Heart left ventricle (tissue), 16 donors: ENCODE data around the gene HMG20A. TPM values are rescaled to one million over a fixed set of nuclear protein-coding genes. Genes with fewer than 3 reads are reported as not detected.

ENCODE experiments used
- ATAC-seq, 4 donors: fragments of 200-7000 bp; cut with Tn5 transposase; one replicate each; pipeline ENCODE4 v1.9.1; 2020 to 2022; ENCODE audit warnings: moderate library complexity in 4 of 4, mild to moderate bottlenecking in 3 of 4, moderate number of reproducible peaks in 1 of 4
- DNase-seq, 5 donors: peaks; one replicate each; pipeline ENCODE4 v3.0.0-alpha.2; 2020
- H3K27ac ChIP-seq, 12 donors: fragments of 200-600 bp; sonication (generic) in 4 of 12; one replicate each; pipeline versions ENCODE4 v1.5.0 to v1.8.0; 2016 to 2022; ENCODE audit warnings: mild to moderate bottlenecking in 2 of 12
- H3K27me3 ChIP-seq, 9 donors: fragments of 200-600 bp; sonication (generic) in 2 of 9; one replicate each; pipeline versions ENCODE4 v1.5.1 to v1.8.0; 2016 to 2022; ENCODE audit warnings: mild to moderate bottlenecking in 3 of 9
- H3K36me3 ChIP-seq, 9 donors: fragments of 200-600 bp; sonication (generic) in 2 of 9; one replicate each; pipeline versions ENCODE4 v1.5.0 to v1.8.0; 2018 to 2022; ENCODE audit warnings: mild to moderate bottlenecking in 2 of 9
- H3K4me1 ChIP-seq, 12 donors: fragments of 200-600 bp; sonication (generic) in 4 of 12; one replicate each; pipeline versions ENCODE4 v1.5.0 to v1.8.0; 2016 to 2022; ENCODE audit warnings: mild to moderate bottlenecking in 3 of 12
- H3K4me3 ChIP-seq, 12 donors: fragments of 200-600 bp; sonication (generic) in 4 of 12; one replicate each; pipeline versions ENCODE4 v1.5.0 to v1.8.0; 2017 to 2022; ENCODE audit warnings: mild to moderate bottlenecking in 9 of 12, moderate library complexity in 4 of 12
- H3K9me3 ChIP-seq, 12 donors: fragments of 200-600 bp; sonication (generic) in 4 of 12; one replicate each; pipeline versions ENCODE4 v1.5.0 to v1.8.0; 2016 to 2022; ENCODE audit warnings: mild to moderate bottlenecking in 1 of 12
- POLR2A ChIP-seq, 2 donors: fragments of 450-650 bp; IDR thresholded peaks; one replicate each; pipeline ENCODE4 v1.6.1; 2017; ENCODE audit warnings: antibody characterized with exemption in 2 of 2, mild to moderate bottlenecking in 2 of 2, moderate library complexity in 2 of 2
- WGBS, 4 donors: extraction: QIAGEN DNeasy Blood & Tissue Kit in 2 of 4; methylation state at CpG; one replicate each; pipeline versions ENCODE4 v1.1.5 to v1.1.7; 2013 to 2018; 5-methylcytosine and 5-hydroxymethylcytosine counted together
- intact Hi-C, 10 donors: fragments of 100-400 bp; cut with DNase I; formaldehyde crosslinking; loops; one replicate each; pipeline versions ENCODE4 v1.11.1 to v1.14.2; 2022
- polyA plus RNA-seq, 2 donors: library from polyadenylated mRNA; stranded (reverse); fragments of 200-250 nt; gene quantifications; one replicate each; pipeline ENCODE4 v1.2.3, GENCODE V29; 2013
- total RNA-seq, 9 donors: library from RNA; depleted of rRNA in 2 of 9; stranded (reverse); fragments of >200 nt in 2 of 9; fragmentation: NEBNext Ultra II Directional in 3 of 9; extraction: Animal tissue kit (Norgen Biotek cat#: 25700) in 3 of 9; gene quantifications; one replicate each; pipeline versions ENCODE4 v1.1.0 to v1.2.4, GENCODE V29; 2016 to 2023
- TF ChIP-seq, protein P1 (sequence below), 12 donors: fragments of 200-600 bp; sonication (generic) in 4 of 12; IDR thresholded peaks; one replicate each; pipeline versions ENCODE4 v1.5.0 to v1.8.0; 2018 to 2022; ENCODE audit warnings: antibody characterized with exemption in 12 of 12, mild to moderate bottlenecking in 5 of 12
- donor health status: ischemic (EF 13 %, LVEDD 7.1; RV severe dilation, severe dysfunction).
- donor health status: healthy with polysubstance abuse.
- donor health status: DM: no; HTN: yes; CAD: no.
- donor health status: DM: no; HTN: no; CAD: no.
- donor health status: ischemic (EF 25% LVEDD 6.9; RV normal size, moderate dysfunction).
- donor health status: ischemic (EF 25% LVEDD 5.7; RV mildly dilated, moderate dysfunction).
- donor health status: healthy.
- donor health status: DM: yes; HTN: yes; CAD: no.
- donor health status: ischemic (EF 35%, LVEDD 5.7; RV mildly dilated, moderate dysfunction).
- donor health status: nonischemic (EF 11% LVEDD 7.7; RV severe dilation, severe dysfunction).
- donor health status: DM: yes; HTN: yes; CAD: no.
- donor health status: PGD.
- donor health status: ischemic (EF 29% LVEDD 5.4; RV normal size, mild dysfunction).
- donor health status: nonischemic (EF 23%, LVEDD 6.1; RV moderate dilation, normal function).

The HMG20A gene
- total and polyA plus RNA-seq, 11 donors = 14.8 to 54.1 (median 32.0) TPM

DNA sequence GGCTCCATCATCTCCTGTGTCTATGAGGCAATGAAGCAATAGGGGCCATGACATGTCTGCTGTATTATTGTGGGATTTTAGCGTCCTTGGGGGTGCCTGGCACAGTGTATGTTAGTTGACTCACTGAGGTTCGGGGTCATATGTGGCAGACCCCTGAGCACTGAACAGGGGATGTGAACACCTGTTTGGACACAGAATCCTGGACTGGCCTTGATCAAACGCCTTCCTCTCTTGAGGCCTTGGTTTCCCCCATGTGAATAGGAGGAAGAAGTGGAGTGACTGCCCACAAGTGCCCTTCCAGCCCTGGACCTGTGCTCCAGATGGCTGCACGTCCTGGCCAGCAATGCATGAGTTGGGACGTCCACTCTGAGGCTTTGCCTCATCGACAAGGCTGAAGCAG is 84.2 kb downstream of the HMG20A start:
- no peak for TF ChIP-seq POLR2A (IDR thresholded peaks at IDR 0.05)
- TF ChIP-seq, protein P1, sequence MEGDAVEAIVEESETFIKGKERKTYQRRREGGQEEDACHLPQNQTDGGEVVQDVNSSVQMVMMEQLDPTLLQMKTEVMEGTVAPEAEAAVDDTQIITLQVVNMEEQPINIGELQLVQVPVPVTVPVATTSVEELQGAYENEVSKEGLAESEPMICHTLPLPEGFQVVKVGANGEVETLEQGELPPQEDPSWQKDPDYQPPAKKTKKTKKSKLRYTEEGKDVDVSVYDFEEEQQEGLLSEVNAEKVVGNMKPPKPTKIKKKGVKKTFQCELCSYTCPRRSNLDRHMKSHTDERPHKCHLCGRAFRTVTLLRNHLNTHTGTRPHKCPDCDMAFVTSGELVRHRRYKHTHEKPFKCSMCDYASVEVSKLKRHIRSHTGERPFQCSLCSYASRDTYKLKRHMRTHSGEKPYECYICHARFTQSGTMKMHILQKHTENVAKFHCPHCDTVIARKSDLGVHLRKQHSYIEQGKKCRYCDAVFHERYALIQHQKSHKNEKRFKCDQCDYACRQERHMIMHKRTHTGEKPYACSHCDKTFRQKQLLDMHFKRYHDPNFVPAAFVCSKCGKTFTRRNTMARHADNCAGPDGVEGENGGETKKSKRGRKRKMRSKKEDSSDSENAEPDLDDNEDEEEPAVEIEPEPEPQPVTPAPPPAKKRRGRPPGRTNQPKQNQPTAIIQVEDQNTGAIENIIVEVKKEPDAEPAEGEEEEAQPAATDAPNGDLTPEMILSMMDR (IDR thresholded peaks at IDR 0.05) = no peak
- WGBS, 4 donors = 85 to 93% (median 90%) methylated on average over 4 to 6 of the region's 6 CpGs
- no peak for ATAC-seq
- no peak for DNase-seq
- no peak overlapping the region for H3K27ac ChIP-seq
- intact Hi-C loops = loop anchor here in 4 of 10 donors (5.0 to 10.0 kb wide), 3 partner anchors 32 to 390 kb away; no protein-coding TSS in a partner anchor
- H3K9me3 ChIP-seq = no peaks in the 10 kb centered on the region
- H3K27me3 ChIP-seq = no peaks in the 10 kb centered on the region
- H3K36me3 ChIP-seq = no peaks in the 10 kb centered on the region
- H3K4me3 ChIP-seq = no peak overlapping the region
- peaks cover 10 to 74% (median 50%) of the 10 kb centered on the region in 12 donors for H3K4me1 ChIP-seq

DNA sequence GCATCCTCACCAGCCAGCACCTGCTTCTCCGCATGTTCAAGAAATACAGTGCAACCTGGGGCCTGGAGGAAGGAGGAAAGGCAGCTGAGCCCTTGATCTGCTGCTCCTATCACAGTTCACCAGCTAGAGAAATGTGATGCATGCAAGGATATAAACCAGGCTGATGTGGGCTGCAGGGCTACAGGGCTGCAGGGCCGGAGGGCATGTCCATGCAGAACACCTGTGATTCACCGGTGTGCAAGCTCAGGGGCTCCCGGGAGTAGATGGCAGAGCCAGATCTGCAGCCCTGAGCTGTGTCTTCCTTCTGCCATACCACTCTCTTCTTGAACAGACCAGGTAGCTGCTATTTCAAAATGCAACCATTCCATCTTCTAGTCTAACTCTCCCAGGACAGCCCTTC is 84.9 kb downstream of the HMG20A start:
- 93 to 100% (median 95%) methylated on average over 1 to 4 of the region's 4 CpGs for WGBS, 4 donors
- DNase-seq (no peak), ATAC-seq (no peak)
- Histone ChIP-seq H3K4me1 (peaks cover 12 to 77% (median 57%) of the 10 kb centered on the region in 12 donors), H3K27ac (peak overlapping the region in 10 of 12 donors; percentile 87 to 98 (median 94)), H3K27me3 (no peaks in the 10 kb centered on the region), H3K9me3 (no peaks in the 10 kb centered on the region), H3K4me3 (no peak overlapping the region), H3K36me3 (no peaks in the 10 kb centered on the region)
- no peak for TF ChIP-seq POLR2A (IDR thresholded peaks at IDR 0.05)
- TF ChIP-seq, protein P1 (IDR thresholded peaks at IDR 0.05) = no peak
- intact Hi-C loops = loop anchor here in 3 of 10 donors (5.0 to 10.0 kb wide), 2 partner anchors 37 to 391 kb away; no protein-coding TSS in a partner anchor

DNA sequence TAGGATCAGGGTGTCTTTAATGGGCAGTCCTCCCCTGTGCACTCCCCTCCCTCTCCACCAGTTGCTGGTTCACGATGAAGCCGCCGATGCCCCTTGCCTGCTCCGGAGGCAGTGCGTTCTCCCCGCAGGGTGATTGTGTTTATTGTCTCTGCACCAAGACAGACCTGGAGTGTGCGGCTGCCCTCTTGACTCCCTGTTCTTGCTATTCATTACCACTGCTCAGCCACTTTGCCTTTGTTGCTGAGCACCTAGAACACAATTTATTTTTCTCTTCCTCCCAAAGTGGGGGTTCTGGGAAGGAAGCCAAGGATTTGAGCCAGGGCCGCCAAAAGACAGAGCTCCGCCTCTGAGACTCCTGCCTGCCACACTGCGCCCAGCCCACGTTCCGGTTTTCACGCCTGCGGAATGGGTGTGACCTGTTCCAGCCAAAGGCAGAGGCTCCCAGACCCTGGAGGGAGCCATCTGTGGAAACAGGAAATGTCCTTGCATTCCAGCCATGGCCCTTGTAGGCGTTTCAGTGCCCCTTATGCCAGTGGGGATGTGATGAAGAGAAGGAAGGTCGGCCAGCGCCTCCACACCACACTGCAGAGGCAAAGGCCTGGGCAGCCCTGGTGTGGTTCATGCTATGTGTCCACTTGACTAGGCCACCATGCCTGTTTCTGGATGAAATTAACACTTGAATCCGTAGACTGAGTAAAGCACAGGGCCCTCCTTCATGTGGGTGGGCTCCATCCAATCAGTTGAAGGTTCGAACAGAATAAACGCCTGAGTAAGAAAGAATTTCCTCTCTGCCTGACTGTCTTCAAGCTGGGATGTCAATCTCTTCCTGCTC is 85.8 kb downstream of the HMG20A start:
- intact Hi-C loops = loop anchor here in 3 of 10 donors (5.0 to 10.0 kb wide), 2 partner anchors 36 to 392 kb away; no protein-coding TSS in a partner anchor

More for the DNA sequence above, 85.8 kb downstream of the HMG20A start:
- Histone ChIP-seq H3K9me3 (no peaks in the 10 kb centered on the region), H3K27me3 (no peaks in the 10 kb centered on the region), H3K27ac (peak overlapping the region; percentile 86 to 98 (median 94)), H3K4me1 (peaks cover 12 to 80% (median 63%) of the 10 kb centered on the region in 12 donors), H3K4me3 (no peak overlapping the region), H3K36me3 (no peaks in the 10 kb centered on the region)
- ATAC-seq (peak; percentile 66 to 81 (median 73)), DNase-seq (peak; percentile 86 to 92 (median 90))
- WGBS, 4 donors = 21 to 32% (median 29%) methylated on average over 19 to 20 of the region's 20 CpGs
- no peak for TF ChIP-seq POLR2A (IDR thresholded peaks at IDR 0.05)
- TF ChIP-seq, protein P1 (IDR thresholded peaks at IDR 0.05) = peak in 3 of 12 donors; percentile 7 to 21 (median 18)
